H9 (cell line): ENCODE data around the gene ALOX12B. TPM values are rescaled to one million over a fixed set of nuclear protein-coding genes. Genes with fewer than 3 reads are reported as not detected.

Experiments
- DNase-seq: peaks from one replicate; pipeline ENCODE4 v3.0.0-alpha.2; 2017
- H2AFZ ChIP-seq: one replicate; pipeline ENCODE4 v1.6.1; 2013; ENCODE audit warnings: mild to moderate bottlenecking, low read length, control low read depth, moderate library complexity
- H2AK5ac ChIP-seq: 2 replicates; pipeline ENCODE4 v1.6.1; 2013; ENCODE audit warnings: low read length, control low read depth, mixed read lengths; ENCODE audit not compliant: insufficient read length
- H2BK120ac ChIP-seq: one replicate; pipeline ENCODE4 v1.6.1; 2013; ENCODE audit warnings: low read depth, mild to moderate bottlenecking, low read length, control low read depth, inconsistent platforms; ENCODE audit not compliant: poor library complexity, severe bottlenecking
- H2BK12ac ChIP-seq: 2 replicates; pipeline ENCODE4 v1.6.1; 2013; ENCODE audit warnings: low read length, control low read depth, mixed read lengths, low read depth; ENCODE audit not compliant: insufficient read length
- H2BK15ac ChIP-seq: 2 replicates; pipeline ENCODE4 v1.6.1; 2013; ENCODE audit warnings: low read depth, low read length, control low read depth
- H2BK20ac ChIP-seq: one replicate; pipeline ENCODE4 v1.6.1; 2013; ENCODE audit warnings: low read depth, mild to moderate bottlenecking, low read length, control low read depth, inconsistent platforms; ENCODE audit not compliant: poor library complexity, severe bottlenecking
- H2BK5ac ChIP-seq: 2 replicates; pipeline ENCODE4 v1.6.1; 2013; ENCODE audit warnings: low read length, control low read depth, mixed read lengths; ENCODE audit not compliant: insufficient read length
- H3K14ac ChIP-seq: 2 replicates; pipeline ENCODE4 v1.6.1; 2013; ENCODE audit warnings: low read length, control low read depth; ENCODE audit not compliant: insufficient read depth
- H3K18ac ChIP-seq: 2 replicates; pipeline ENCODE4 v1.6.1; 2013; ENCODE audit warnings: low read depth, mild to moderate bottlenecking, mixed read lengths, low read length, control low read depth; ENCODE audit not compliant: insufficient read length
- H3K23ac ChIP-seq: 2 replicates; pipeline ENCODE4 v1.6.1; 2013; ENCODE audit warnings: low read length, control low read depth, mixed read lengths, low read depth; ENCODE audit not compliant: insufficient read length
- H3K23me2 ChIP-seq: 2 replicates; pipeline ENCODE4 v1.6.1; 2013; ENCODE audit warnings: low read depth, mild to moderate bottlenecking, mixed read lengths, low read length, control low read depth; ENCODE audit not compliant: insufficient read length, poor library complexity, severe bottlenecking
- H3K27ac ChIP-seq: 2 replicates; pipeline ENCODE4 v1.5.1; 2013; ENCODE audit warnings: low read length, control low read depth, mixed read lengths, low read depth; ENCODE audit not compliant: insufficient read length
- H3K27me3 ChIP-seq: 2 replicates; pipeline ENCODE4 v1.6.1; 2013; ENCODE audit warnings: low read length, control low read depth, inconsistent platforms; ENCODE audit not compliant: insufficient read depth
- H3K4ac ChIP-seq: 2 replicates; pipeline ENCODE4 v1.6.1; 2013; ENCODE audit warnings: low read depth, mild to moderate bottlenecking, control low read depth, inconsistent platforms, low read length, moderate library complexity
- H3K4me1 ChIP-seq: 2 replicates; pipeline ENCODE4 v1.6.1; 2013; ENCODE audit warnings: low read length, control low read depth, inconsistent platforms; ENCODE audit not compliant: insufficient read depth
- H3K4me2 ChIP-seq: 2 replicates; pipeline ENCODE4 v1.6.1; 2013; ENCODE audit warnings: low read length, control low read depth, mixed read lengths; ENCODE audit not compliant: insufficient read length, insufficient read depth
- H3K56ac ChIP-seq: 2 replicates; pipeline ENCODE4 v1.6.1; 2013; ENCODE audit warnings: low read depth, mild to moderate bottlenecking, mixed read lengths, low read length, control low read depth; ENCODE audit not compliant: insufficient read length
- H3K79me1 ChIP-seq: 2 replicates; pipeline ENCODE4 v1.6.1; 2013; ENCODE audit warnings: low read depth, mild to moderate bottlenecking, moderate library complexity, low read length, control low read depth, inconsistent platforms; ENCODE audit not compliant: insufficient read depth, poor library complexity, severe bottlenecking
- H3K79me2 ChIP-seq: 2 replicates; pipeline ENCODE4 v1.6.1; 2013; ENCODE audit warnings: low read length, control low read depth, inconsistent platforms; ENCODE audit not compliant: insufficient read depth
- H3K9ac ChIP-seq: 2 replicates; pipeline ENCODE4 v1.6.1; 2013; ENCODE audit warnings: low read length, control low read depth, mixed read lengths; ENCODE audit not compliant: insufficient read length; ENCODE audit errors: extremely low read depth
- H3K9me3 ChIP-seq: one replicate; pipeline ENCODE4 v1.6.1; 2013; ENCODE audit warnings: low read depth, low read length, inconsistent platforms; ENCODE audit not compliant: control insufficient read depth
- H3T11ph ChIP-seq: one replicate; pipeline ENCODE4 v1.6.1; 2013; ENCODE audit warnings: mild to moderate bottlenecking, low read length, control low read depth, inconsistent platforms
- H4K20me1 ChIP-seq: one replicate; pipeline ENCODE4 v1.6.1; 2013; ENCODE audit not compliant: control insufficient read depth, insufficient read length, insufficient read depth
- H4K5ac ChIP-seq: 2 replicates; pipeline ENCODE4 v1.6.1; 2013; ENCODE audit warnings: low read depth, mild to moderate bottlenecking, mixed read lengths, low read length, control low read depth; ENCODE audit not compliant: insufficient read length
- H4K8ac ChIP-seq: replicated peaks from 2 replicates; pipeline ENCODE4 v1.6.1; 2013; ENCODE audit warnings: low read length, control low read depth, mixed read lengths, low read depth; ENCODE audit not compliant: insufficient read length
- H4K91ac ChIP-seq: 2 replicates; pipeline ENCODE4 v1.6.1; 2013; ENCODE audit warnings: low read depth, mild to moderate bottlenecking, moderate library complexity, mixed read lengths, low read length, control low read depth; ENCODE audit not compliant: insufficient read length
- H3K27ac Mint-ChIP-seq, 3 experiments: 2 replicates in 2 of 3; 3 replicates in 1 of 3; pipeline ENCODE4 v1.8.0; 2020 to 2021; ENCODE audit warnings: mixed read lengths in 3 of 3, mild to moderate bottlenecking in 1 of 3, moderate library complexity in 1 of 3
- H3K27me3 Mint-ChIP-seq: 2 replicates; pipeline ENCODE4 v1.8.0; 2021; ENCODE audit warnings: low read depth, mild to moderate bottlenecking, moderate library complexity, mixed read lengths
- H3K36me3 Mint-ChIP-seq, 3 experiments: 2 replicates in 2 of 3; 3 replicates in 1 of 3; pipeline ENCODE4 v1.8.0; 2020 to 2021; ENCODE audit warnings: low read depth in 3 of 3, mixed read lengths in 3 of 3; ENCODE audit not compliant: insufficient read depth in 1 of 3
- H3K4me1 Mint-ChIP-seq, 2 experiments: 2 replicates each; pipeline ENCODE4 v1.8.0; 2020; ENCODE audit warnings: mixed read lengths in 2 of 2
- H3K4me3 Mint-ChIP-seq, 2 experiments: 2 replicates in 1 of 2; 3 replicates in 1 of 2; pipeline ENCODE4 v1.8.0; 2020 to 2021; ENCODE audit warnings: mild to moderate bottlenecking in 2 of 2, mixed read lengths in 2 of 2, moderate library complexity in 1 of 2
- H3K9me3 Mint-ChIP-seq, 2 experiments: 2 replicates in 1 of 2; 3 replicates in 1 of 2; pipeline ENCODE4 v1.8.0; 2020; ENCODE audit warnings: mild to moderate bottlenecking in 2 of 2, mixed read lengths in 2 of 2, moderate library complexity in 1 of 2
- CTCF ChIP-seq: fragments of 200-600 bp; sonication (generic); conservative IDR thresholded peaks from 3 replicates; pipeline ENCODE4 v1.8.0; 2021; ENCODE audit warnings: antibody characterized with exemption, mild to moderate bottlenecking
- WGBS: extraction: QIAGEN DNeasy Blood & Tissue Kit; methylation state at CpG from one replicate; pipeline ENCODE4 v1.1.7; 2013; ENCODE audit warnings: missing lambda C conversion rate, low lambda C conversion rate, mixed read lengths; ENCODE audit not compliant: insufficient read length; ENCODE audit errors: extremely low coverage; 5-methylcytosine and 5-hydroxymethylcytosine counted together
- total RNA-seq: library from RNA; stranded (reverse); gene quantifications from 2 replicates; pipeline ENCODE4 v1.2.1, GENCODE V29; 2021

ALOX12B gene
- total RNA-seq, 1 experiment from 2014 or later, result 1.2 TPM

- Histone ChIP-seq H2AK5ac (no peak overlapping the region), H3K9ac (no peak overlapping the region), H3K4me1 (no peaks in the 10 kb centered on the region), H2BK12ac (no peak overlapping the region), H3K14ac (no peak overlapping the region), H4K8ac (no peak overlapping the region), H2AFZ (no peak overlapping the region), H4K91ac (no peak overlapping the region), H3K79me2 (no peaks in the 10 kb centered on the region), H3K23ac (no peak overlapping the region), H3K56ac (no peak overlapping the region), H3T11ph (no peak overlapping the region), H3K9me3 (no peaks in the 10 kb centered on the region), H3K27ac (no peak overlapping the region), H3K27me3 (no peaks in the 10 kb centered on the region), H3K23me2 (no peaks in the 10 kb centered on the region), H3K79me1 (no peaks in the 10 kb centered on the region), H3K18ac (no peak overlapping the region), H2BK120ac (no peak overlapping the region), H4K5ac (no peak overlapping the region), H3K4me2 (no peak overlapping the region), H2BK5ac (no peak overlapping the region), H2BK15ac (no peak overlapping the region), H2BK20ac (no peak overlapping the region), H3K4ac (no peak overlapping the region), H4K20me1 (no peaks in the 10 kb centered on the region)
- no peaks in the 10 kb centered on the region for H3K36me3 Mint-ChIP-seq
- DNase-seq, result no peak
- WGBS, result no CpG with 5 or more reads among the region's 2 CpGs
- no peak for TF ChIP-seq CTCF
- no peak overlapping the region for H3K4me3 Mint-ChIP-seq
- H3K9me3 Mint-ChIP-seq, result no peaks in the 10 kb centered on the region
- H3K27me3 Mint-ChIP-seq, result peaks cover 25% of the 10 kb centered on the region
- H3K4me1 Mint-ChIP-seq, result peaks cover 0 to 3% of the 10 kb centered on the region in 2 experiments; a peak in 2 of 4 replicates
- no peak overlapping the region for H3K27ac Mint-ChIP-seq
Observed at GRCh38 chr17:8100763-8101162, 13.2 kb upstream of the ALOX12B start.
